C4-2B (cell line): ENCODE results near the gene WIZ.

Source experiments
- CTCF ChIP-seq: fragments of 450-650 bp; conservative IDR thresholded peaks from 2 replicates; pipeline ENCODE4 v1.5.1; 2017; ENCODE audit warnings: mild to moderate bottlenecking
- ZFX ChIP-seq: fragments of 450-650 bp; IDR thresholded peaks from 2 replicates; pipeline ENCODE4 v1.6.1; 2017

- TF ChIP-seq CTCF (no peak), ZFX (no peak)
Measured at GRCh38 chr19:15401397-15401710, 48.4 kb downstream of the WIZ start.
